Fibroblast of gingiva (primary cell): ENCODE data around the gene TLE6.
A peak's percentile ranks its signal among the peaks of the same experiment; 100 is the strongest.
"Not testable (repeated sequence)": the region's sequence is repeated elsewhere in the genome, so short reads cannot be mapped to it uniquely, and the experiment has no call there.

Experiments
- DNase-seq: peaks from one replicate; pipeline ENCODE4 v3.0.0-alpha.2; 2011; ENCODE audit warnings: low read depth

TLE6 gene

GRCh38 chr19:3029065-3029923, 51.9 kb downstream of the TLE6 start, which contains the start of gene TLE2:
Gene TLE2, minus strand, starts transcription at chr19:3029280. Its CDS starts 376 bp downstream, at chr19:3028904.
- DNase-seq = no peak

DNA sequence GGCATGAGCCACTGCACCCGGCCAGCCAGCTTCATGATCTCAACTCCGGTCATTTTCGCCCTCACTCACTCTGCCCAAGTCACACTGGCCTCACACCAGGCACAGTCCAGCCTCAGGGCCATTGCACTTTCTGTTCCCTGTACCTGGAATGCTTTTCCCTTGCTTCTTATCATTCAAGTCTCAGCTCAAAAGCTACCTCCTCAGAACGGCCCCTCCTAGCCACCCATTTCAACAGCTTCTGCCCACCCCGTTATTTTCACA, 54.2 kb downstream of the TLE6 start:
- DNase-seq = no peak

GRCh38 chr19:3033595-3034405, 56.4 kb downstream of the TLE6 start:
- no peak for DNase-seq

DNA sequence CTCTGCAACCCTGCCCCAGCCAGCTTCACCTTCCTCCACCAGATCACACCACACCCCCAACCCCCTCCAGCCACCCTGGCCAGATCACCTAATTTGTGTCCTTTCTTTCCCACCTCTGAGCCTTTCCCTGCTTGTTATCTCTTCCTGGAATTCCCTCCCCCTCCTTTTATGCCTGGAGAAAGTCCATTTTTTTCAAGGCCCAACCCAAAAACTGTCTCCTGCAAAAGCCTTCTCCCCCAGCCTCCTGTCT, 57.0 kb downstream of the TLE6 start:
- no peak for DNase-seq

GRCh38 chr19:3034656-3035541, 57.5 kb downstream of the TLE6 start:
- DNase-seq = peak; percentile 60

DNA sequence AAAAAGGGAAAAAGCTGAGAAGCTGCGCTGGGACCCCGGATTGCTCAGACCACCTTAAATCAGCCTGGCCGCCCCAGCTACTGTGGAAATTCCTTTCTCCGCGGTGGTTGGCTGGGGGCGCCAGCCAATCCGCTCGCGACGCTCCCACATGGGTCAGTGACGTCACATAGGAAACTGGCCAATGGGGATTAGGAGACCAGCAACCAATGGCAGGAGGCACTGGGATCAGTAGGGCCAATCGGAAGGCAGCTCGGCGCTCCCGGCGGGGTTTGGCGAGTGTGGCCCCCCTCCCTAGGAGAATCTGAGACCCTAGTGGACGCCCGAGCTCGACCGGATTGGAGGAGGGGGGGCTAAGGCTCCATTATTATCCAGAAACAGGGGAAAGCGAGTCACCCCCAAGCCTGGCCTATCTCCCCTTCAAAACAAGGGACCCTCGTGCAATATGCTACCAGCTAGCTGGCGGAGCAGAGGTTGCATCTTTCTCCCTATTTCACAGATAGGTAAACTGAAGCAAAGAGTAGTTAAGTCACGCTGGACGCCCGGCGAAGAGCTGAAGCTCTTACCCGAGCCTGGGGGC, 58.3 kb downstream of the TLE6 start:
- peak; percentile 99 for DNase-seq

DNA sequence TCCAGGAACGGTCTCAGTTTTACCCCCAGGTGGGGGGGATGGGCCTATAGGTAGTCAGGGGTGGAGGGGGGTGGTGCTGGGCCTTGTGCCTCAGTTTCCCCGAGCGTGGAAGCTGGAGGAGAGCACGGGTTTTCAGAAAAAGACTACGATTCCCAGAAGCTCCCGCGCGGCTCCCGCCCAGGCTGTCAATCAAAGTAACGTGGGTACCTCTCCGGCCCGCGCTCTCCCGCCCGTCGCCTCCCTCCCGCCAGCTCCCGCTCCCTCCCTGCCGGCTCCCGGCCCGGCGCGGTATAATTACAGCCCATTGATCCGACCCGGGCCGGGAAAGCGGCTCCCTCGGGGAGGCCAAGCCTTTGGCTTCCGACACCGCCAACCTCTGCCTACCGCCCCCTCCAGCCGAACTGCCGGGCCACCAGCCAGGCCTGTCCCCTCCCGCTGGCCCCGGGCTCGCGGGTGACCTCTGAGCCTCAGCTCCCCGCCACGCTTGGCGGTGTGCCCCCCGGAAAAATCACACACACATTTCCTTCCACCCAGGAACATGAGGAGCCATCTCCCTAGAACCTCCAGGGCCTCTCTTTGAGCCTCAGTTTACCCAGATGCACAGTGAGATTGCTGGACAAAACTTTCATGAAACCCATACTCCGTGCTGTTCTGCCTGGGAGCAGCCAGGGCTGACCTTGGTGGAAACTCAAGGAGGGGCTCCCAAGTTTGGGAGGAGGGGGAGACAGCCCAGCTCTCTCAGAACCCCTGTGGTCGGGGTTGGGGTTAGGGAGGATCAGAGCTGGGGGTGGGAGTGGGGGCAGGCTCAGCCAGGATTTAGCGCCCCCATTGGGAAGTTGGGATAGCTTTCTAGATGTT, 59.0 kb downstream of the TLE6 start:
- DNase-seq = peak; percentile 96

- DNase-seq = not testable (repeated sequence)
Observed at GRCh38 chr19:3036977-3037544, 59.7 kb downstream of the TLE6 start.

DNA sequence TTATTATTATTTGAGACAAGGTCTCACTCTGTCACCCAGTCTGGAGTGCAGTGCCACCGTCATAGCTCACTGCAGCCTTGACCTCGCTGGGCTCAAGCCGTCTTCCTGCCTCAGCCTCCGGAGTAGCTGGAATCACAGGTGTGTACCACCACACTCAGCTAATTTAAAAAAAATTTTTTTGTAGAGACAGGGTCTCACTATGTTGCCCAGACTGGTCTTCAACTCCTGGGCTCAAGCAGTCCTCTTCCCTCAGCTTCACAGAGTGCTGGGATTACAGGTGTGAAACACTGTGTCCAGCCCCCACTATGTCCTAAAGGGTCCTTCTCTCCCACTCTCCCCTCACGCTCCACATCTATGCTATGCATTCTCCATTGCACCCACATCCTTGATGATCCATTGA, 60.9 kb downstream of the TLE6 start:
- DNase-seq = no peak

DNA sequence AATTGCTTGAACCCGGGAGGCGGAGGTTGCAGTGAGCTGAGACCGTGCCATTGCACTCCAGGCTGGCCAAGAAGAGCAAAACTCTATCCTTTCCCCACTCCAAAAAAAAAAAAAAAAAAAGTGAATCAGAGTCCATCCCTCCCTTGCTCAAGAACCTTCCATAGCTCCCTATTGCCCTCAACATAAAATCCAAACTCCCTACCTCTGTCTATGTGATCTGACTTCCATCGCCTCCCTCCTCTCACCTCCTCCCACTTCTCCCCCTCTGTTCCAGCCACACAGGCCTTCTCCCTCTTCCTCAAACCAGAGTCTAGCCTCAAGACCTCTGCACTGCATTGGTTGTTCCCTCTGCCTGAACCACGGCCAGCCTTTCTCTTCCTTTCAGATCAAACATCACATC, 61.8 kb downstream of the TLE6 start:
- DNase-seq = no peak

- no peak for DNase-seq
Observed at GRCh38 chr19:3039641-3040077, 62.3 kb downstream of the TLE6 start.

DNA sequence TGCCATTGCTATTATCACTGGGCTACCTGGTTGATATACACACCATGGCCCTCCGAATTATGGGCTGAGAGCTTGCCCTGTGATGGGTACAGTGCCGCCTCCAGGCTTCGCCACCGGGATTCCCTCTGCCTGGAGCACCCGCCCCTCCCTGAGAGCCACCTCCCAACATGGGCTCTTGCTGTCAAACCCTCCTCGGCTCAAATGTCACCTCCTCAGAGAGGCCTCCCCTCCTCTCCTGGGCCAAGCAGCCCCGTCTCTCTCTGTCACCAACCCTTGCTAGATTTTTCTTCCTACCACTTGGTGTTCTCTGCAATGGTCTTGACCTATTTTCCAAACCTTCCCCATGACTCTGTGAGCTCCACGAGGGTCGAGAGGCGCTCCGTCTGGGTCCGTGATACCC, 64.0 kb downstream of the TLE6 start:
- no peak for DNase-seq

- DNase-seq = no peak
Observed at GRCh38 chr19:3041761-3042620, 64.6 kb downstream of the TLE6 start.

DNA sequence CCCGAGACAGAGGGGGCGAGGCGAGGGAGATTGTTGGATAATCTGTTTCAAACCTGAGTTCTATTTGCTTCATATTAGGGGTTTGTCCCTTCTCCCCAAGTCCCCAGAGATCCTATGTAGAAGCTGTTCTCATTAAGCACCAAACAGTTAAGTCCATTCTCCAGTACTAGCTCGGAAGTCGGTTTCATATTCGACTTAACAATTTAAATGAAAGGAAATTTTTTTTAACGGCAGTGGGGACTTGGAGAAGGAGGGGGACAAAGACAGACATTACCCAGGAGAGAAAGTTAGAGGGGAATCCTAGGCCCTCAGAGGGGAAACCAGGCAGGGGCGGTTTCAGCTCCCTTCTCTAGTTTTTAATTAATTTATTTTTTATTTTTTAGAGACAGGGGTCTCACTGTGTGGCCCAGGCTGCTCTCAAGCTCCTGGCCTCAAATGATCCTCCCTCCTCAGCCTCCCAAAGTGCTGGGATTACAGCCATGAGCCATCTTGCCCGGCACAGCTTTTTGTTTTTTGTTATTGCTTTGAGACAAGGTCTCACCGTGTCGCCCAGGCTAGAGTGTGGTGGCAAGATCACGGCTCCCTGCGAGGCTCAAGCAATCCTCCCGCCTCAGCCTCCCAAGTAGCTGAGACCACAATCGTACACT, 65.4 kb downstream of the TLE6 start:
- no peak for DNase-seq
